Liver (tissue), 9 donors: ENCODE results near the gene ITPK1. TPM values are rescaled to one million over a fixed set of nuclear protein-coding genes. Genes with fewer than 3 reads are reported as not detected.

Source experiments
- DNase-seq: peaks from one replicate; pipeline ENCODE4 v3.0.0-alpha.2; 2017; ENCODE audit warnings: low spot score
- H3K27ac ChIP-seq, 2 donors: one replicate each; pipeline ENCODE4 v1.7.0; 2013; ENCODE audit warnings: inconsistent platforms in 2 of 2, low read length in 2 of 2, control low read depth in 1 of 2, low read depth in 1 of 2, mild to moderate bottlenecking in 1 of 2
- H3K27me3 ChIP-seq, 4 donors: one replicate each; pipeline versions ENCODE4 v1.6.1 to v1.7.0; 2013; ENCODE audit warnings: low read length in 3 of 4, inconsistent platforms in 1 of 4, mild to moderate bottlenecking in 1 of 4, moderate library complexity in 1 of 4; ENCODE audit not compliant: control insufficient read depth in 4 of 4, insufficient read depth in 4 of 4
- H3K36me3 ChIP-seq, 4 donors: one replicate each; pipeline versions ENCODE4 v1.6.1 to v1.7.0; 2013; ENCODE audit warnings: low read length in 3 of 4, mild to moderate bottlenecking in 3 of 4, low read depth in 1 of 4, moderate library complexity in 1 of 4; ENCODE audit not compliant: control insufficient read depth in 4 of 4, insufficient read depth in 3 of 4
- H3K4me1 ChIP-seq, 4 donors: one replicate each; pipeline versions ENCODE4 v1.6.1 to v1.7.0; 2013; ENCODE audit warnings: low read length in 3 of 4, mild to moderate bottlenecking in 3 of 4, moderate library complexity in 1 of 4; ENCODE audit not compliant: control insufficient read depth in 4 of 4, insufficient read depth in 4 of 4
- H3K4me3 ChIP-seq, 3 donors: one replicate each; pipeline versions ENCODE4 v1.6.1 to v1.7.0; 2013; ENCODE audit warnings: low read length in 3 of 3, control low read depth in 1 of 3, low read depth in 1 of 3, mild to moderate bottlenecking in 1 of 3
- H3K9ac ChIP-seq, 2 donors: one replicate each; pipeline ENCODE4 v1.7.0; 2013; ENCODE audit warnings: low read length in 2 of 2, mild to moderate bottlenecking in 2 of 2, moderate library complexity in 2 of 2, control low read depth in 1 of 2, low read depth in 1 of 2
- H3K9me3 ChIP-seq, 4 donors: one replicate each; pipeline versions ENCODE4 v1.6.1 to v1.7.0; 2013; ENCODE audit warnings: low read length in 3 of 4; ENCODE audit not compliant: control insufficient read depth in 4 of 4
- EGR1 ChIP-seq, 2 donors: IDR thresholded peaks; 2 replicates each; pipeline ENCODE4 v1.6.1; 2016 to 2018; ENCODE audit warnings: antibody characterized with exemption in 2 of 2, low read depth in 2 of 2
- FOXA1 ChIP-seq: IDR thresholded peaks from 2 replicates; pipeline ENCODE4 v1.6.1; 2016; ENCODE audit warnings: antibody characterized with exemption
- FOXA2 ChIP-seq: IDR thresholded peaks from 2 replicates; pipeline ENCODE4 v1.6.1; 2016; ENCODE audit warnings: antibody characterized with exemption
- GABPA ChIP-seq, 2 donors: IDR thresholded peaks in 1 of 2; conservative IDR thresholded peaks in 1 of 2; 2 replicates each; pipeline ENCODE4 v1.6.1; 2016; ENCODE audit warnings: antibody characterized with exemption in 2 of 2, mild to moderate bottlenecking in 1 of 2, moderate library complexity in 1 of 2
- HNF4G ChIP-seq: IDR thresholded peaks from 2 replicates; pipeline ENCODE4 v1.6.1; 2016; ENCODE audit warnings: antibody characterized with exemption
- JUND ChIP-seq, 2 donors: IDR thresholded peaks; 2 replicates each; pipeline ENCODE4 v1.6.1; 2016; ENCODE audit warnings: antibody characterized with exemption in 2 of 2
- NR2F2 ChIP-seq: IDR thresholded peaks from 2 replicates; pipeline ENCODE4 v1.6.1; 2016; ENCODE audit warnings: antibody characterized with exemption
- RAD21 ChIP-seq, 2 donors: IDR thresholded peaks; 2 replicates each; pipeline ENCODE4 v1.6.1; 2016; ENCODE audit warnings: antibody characterized with exemption in 2 of 2, mild to moderate bottlenecking in 2 of 2
- RXRA ChIP-seq, 2 donors: IDR thresholded peaks; 2 replicates each; pipeline ENCODE4 v1.6.1; 2017 to 2018; ENCODE audit warnings: antibody characterized with exemption in 2 of 2, mild to moderate bottlenecking in 1 of 2
- SP1 ChIP-seq: IDR thresholded peaks from 2 replicates; pipeline ENCODE4 v1.6.1; 2018; ENCODE audit warnings: antibody characterized with exemption, mild to moderate bottlenecking
- YY1 ChIP-seq: IDR thresholded peaks from 2 replicates; pipeline ENCODE4 v1.6.1; 2016; ENCODE audit warnings: antibody characterized with exemption, mild to moderate bottlenecking
- WGBS: extraction: QIAGEN DNeasy Blood & Tissue Kit; methylation state at CpG from one replicate; pipeline ENCODE4 v1.1.7; 2013; 5-methylcytosine and 5-hydroxymethylcytosine counted together
- polyA plus RNA-seq, 2 donors: library from polyadenylated mRNA; stranded (reverse) in 1 of 2; unstranded in 1 of 2; fragments of 200-250 nt in 1 of 2; fragments of >200 nt in 1 of 2; fragmentation: Nextera tagmentation in 1 of 2; extraction: Ambion mirVana in 1 of 2; gene quantifications; one replicate each; pipeline versions ENCODE4 v1.2.1 to v1.2.3, GENCODE V29; 2013 to 2015
- total RNA-seq, 2 donors: library from RNA; depleted of rRNA; stranded (reverse); fragments of >200 nt; gene quantifications; one replicate each; pipeline ENCODE4 v1.2.3, GENCODE V29; 2014
- TF ChIP-seq, protein P1 (sequence below): IDR thresholded peaks from 2 replicates; pipeline ENCODE4 v1.6.1; 2016; ENCODE audit warnings: antibody characterized with exemption
- TF ChIP-seq, protein P2 (sequence below): IDR thresholded peaks from 2 replicates; pipeline ENCODE4 v1.6.1; 2016; ENCODE audit warnings: antibody characterized with exemption
- TF ChIP-seq, protein P3 (sequence below): IDR thresholded peaks from 2 replicates; pipeline ENCODE4 v1.6.1; 2016; ENCODE audit warnings: antibody characterized with exemption
- TF ChIP-seq, protein P4 (sequence below): IDR thresholded peaks from 2 replicates; pipeline ENCODE4 v1.6.1; 2016; ENCODE audit warnings: antibody characterized with exemption, mild to moderate bottlenecking
- TF ChIP-seq, protein P5 (sequence below): fragments of 150-350 bp; IDR thresholded peaks from 2 replicates; pipeline ENCODE4 v1.5.1; 2017; ENCODE audit warnings: improper control_type of control experiment, low read depth, low read length; ENCODE audit not compliant: missing input control
- donor health status: healthy.
- donor health status: healthy.
- donor health status: healthy.
- donor health status: healthy.
- donor health status: healthy.

The ITPK1 gene
- total and polyA plus RNA-seq, 4 donors = 9.0 to 41.2 (median 20.4) TPM

DNA sequence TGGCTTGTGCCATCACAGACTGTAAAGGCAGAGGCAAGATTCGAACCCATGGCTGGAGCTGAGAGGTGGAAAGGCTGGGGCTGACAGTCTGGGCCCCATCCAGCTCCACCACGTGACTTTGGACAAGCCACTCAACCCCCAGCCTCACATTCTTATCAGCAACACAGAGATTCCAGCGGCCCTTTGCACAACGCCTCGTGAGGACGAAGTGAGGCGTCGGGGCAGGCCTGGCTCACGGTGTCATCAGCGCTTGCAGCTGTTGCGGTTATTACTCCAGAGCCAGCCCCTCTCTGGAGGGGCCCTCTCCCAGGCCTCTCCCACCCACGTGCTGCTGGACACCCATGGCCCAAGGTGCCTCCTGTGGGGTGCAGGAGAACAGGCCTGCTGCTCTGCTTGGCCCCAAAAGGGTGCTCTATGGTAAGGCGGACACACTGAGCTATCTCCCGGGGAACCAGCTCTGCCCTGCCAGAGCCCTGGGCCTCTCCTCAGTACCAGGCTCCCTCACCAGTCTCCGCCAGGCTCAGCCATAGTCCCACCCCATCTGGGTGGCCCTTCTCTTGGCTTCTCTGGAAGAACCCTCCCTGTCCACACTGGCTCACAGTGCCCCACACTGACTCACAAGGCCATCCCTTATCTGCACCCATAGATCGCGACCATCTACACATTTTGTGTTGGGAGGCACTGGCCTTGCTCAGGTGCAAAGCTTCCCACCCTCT, 171.7 kb downstream of the ITPK1 start:
- H3K36me3 ChIP-seq = peaks cover 0 to 29% (median 7%) of the 10 kb centered on the region in 4 donors
- DNase-seq = no peak
- WGBS = 94% methylated on average over 17 of the region's 17 CpGs

DNA sequence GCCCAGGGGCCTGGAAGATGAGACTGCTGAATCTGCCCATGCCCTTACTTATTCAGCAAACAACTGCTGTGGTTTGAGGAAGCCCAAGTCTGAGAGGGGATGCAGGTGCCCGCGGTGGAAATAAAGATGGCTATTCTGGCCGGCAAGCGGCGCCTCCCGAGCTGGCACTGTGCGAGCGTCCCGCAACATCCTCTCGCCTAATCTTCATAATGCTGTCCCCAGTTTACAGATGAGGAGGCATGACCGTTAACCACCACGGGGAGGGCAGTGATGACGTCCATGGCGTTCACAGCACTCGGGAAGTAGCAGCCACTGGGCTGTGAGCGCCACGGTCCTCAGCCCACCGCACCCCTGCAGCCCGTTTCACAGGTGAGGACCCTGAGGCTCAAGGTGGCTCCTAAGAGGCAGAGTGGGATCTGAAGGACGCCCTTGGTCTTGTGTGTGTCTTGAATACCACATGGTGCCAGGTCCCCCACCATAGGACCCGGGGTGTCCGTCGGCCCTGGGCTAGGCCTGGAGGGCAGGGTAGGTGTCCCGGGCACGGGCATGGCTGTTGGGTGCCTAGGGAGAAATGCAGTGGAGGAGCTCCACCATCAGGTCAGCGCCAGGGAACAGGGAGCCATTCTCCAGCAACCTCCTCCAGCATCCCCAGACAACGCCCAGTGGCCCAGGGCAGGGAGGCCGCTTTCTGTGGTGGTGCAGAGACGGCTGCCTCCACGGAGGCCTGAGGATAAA, 172.6 kb downstream of the ITPK1 start:
- Histone ChIP-seq H3K9ac (no peak overlapping the region), H3K4me3 (no peak overlapping the region), H3K9me3 (no peaks in the 10 kb centered on the region), H3K27me3 (no peaks in the 10 kb centered on the region), H3K27ac (no peak overlapping the region), H3K4me1 (peaks cover 4 to 27% (median 21%) of the 10 kb centered on the region in 4 donors), H3K36me3 (peaks cover 0 to 29% (median 7%) of the 10 kb centered on the region in 4 donors)
- TF ChIP-seq SP1 (no peak), FOXA2 (no peak), YY1 (no peak), HNF4G (no peak), FOXA1 (no peak), RXRA (IDR thresholded peaks at IDR 0.05) (no peak)
- TF ChIP-seq, protein P1, sequence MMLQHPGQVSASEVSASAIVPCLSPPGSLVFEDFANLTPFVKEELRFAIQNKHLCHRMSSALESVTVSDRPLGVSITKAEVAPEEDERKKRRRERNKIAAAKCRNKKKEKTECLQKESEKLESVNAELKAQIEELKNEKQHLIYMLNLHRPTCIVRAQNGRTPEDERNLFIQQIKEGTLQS = no peak
- TF ChIP-seq, protein P2, sequence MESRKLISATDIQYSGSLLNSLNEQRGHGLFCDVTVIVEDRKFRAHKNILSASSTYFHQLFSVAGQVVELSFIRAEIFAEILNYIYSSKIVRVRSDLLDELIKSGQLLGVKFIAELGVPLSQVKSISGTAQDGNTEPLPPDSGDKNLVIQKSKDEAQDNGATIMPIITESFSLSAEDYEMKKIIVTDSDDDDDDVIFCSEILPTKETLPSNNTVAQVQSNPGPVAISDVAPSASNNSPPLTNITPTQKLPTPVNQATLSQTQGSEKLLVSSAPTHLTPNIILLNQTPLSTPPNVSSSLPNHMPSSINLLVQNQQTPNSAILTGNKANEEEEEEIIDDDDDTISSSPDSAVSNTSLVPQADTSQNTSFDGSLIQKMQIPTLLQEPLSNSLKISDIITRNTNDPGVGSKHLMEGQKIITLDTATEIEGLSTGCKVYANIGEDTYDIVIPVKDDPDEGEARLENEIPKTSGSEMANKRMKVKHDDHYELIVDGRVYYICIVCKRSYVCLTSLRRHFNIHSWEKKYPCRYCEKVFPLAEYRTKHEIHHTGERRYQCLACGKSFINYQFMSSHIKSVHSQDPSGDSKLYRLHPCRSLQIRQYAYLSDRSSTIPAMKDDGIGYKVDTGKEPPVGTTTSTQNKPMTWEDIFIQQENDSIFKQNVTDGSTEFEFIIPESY = no peak
- TF ChIP-seq, protein P3, sequence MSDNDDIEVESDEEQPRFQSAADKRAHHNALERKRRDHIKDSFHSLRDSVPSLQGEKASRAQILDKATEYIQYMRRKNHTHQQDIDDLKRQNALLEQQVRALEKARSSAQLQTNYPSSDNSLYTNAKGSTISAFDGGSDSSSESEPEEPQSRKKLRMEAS = no peak
- WGBS = 97% methylated on average over 30 of the region's 30 CpGs
- DNase-seq = no peak

More for the DNA sequence above, 171.7 kb downstream of the ITPK1 start:
- no peak overlapping the region for H3K27ac ChIP-seq
- H3K9me3 ChIP-seq = no peaks in the 10 kb centered on the region
- TF ChIP-seq HNF4G = no peak
- H3K27me3 ChIP-seq = no peaks in the 10 kb centered on the region
- H3K4me1 ChIP-seq = peaks cover 4 to 27% (median 21%) of the 10 kb centered on the region in 4 donors
- no peak overlapping the region for H3K4me3 ChIP-seq
- H3K9ac ChIP-seq = no peak overlapping the region

DNA sequence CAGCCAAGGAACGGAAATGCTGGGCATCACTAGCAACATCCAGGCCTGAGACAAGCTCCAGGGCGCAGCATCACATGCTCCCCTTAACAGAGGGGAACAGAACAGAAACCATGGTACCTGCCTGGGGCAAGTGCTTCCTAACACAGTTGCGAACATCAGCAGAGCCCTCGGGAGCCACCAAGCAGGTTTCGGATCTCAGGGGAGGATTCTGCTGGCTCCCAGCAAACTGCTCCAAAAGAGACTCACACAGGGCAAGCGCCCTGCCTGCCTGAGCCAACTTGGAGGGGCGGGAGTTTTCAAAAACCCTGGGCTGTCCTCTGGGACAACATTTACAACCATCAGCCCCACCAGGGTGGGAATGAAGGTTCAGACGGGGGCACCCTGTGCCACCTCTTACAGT, 173.1 kb downstream of the ITPK1 start:
- no peaks in the 10 kb centered on the region for H3K27me3 ChIP-seq
- H3K27ac ChIP-seq = no peak overlapping the region
- H3K9ac ChIP-seq = no peak overlapping the region
- peaks cover 0 to 29% (median 7%) of the 10 kb centered on the region in 4 donors for H3K36me3 ChIP-seq
- WGBS = 96% methylated on average over 8 of the region's 8 CpGs
- DNase-seq = no peak
- peaks cover 4 to 27% (median 21%) of the 10 kb centered on the region in 4 donors for H3K4me1 ChIP-seq
- H3K9me3 ChIP-seq = no peaks in the 10 kb centered on the region
- H3K4me3 ChIP-seq = no peak overlapping the region
- TF ChIP-seq FOXA1 = no peak
- TF ChIP-seq, protein P3 = no peak
- no peak for TF ChIP-seq NR2F2
- no peak for TF ChIP-seq JUND (IDR thresholded peaks at IDR 0.05)
- TF ChIP-seq, protein P4, sequence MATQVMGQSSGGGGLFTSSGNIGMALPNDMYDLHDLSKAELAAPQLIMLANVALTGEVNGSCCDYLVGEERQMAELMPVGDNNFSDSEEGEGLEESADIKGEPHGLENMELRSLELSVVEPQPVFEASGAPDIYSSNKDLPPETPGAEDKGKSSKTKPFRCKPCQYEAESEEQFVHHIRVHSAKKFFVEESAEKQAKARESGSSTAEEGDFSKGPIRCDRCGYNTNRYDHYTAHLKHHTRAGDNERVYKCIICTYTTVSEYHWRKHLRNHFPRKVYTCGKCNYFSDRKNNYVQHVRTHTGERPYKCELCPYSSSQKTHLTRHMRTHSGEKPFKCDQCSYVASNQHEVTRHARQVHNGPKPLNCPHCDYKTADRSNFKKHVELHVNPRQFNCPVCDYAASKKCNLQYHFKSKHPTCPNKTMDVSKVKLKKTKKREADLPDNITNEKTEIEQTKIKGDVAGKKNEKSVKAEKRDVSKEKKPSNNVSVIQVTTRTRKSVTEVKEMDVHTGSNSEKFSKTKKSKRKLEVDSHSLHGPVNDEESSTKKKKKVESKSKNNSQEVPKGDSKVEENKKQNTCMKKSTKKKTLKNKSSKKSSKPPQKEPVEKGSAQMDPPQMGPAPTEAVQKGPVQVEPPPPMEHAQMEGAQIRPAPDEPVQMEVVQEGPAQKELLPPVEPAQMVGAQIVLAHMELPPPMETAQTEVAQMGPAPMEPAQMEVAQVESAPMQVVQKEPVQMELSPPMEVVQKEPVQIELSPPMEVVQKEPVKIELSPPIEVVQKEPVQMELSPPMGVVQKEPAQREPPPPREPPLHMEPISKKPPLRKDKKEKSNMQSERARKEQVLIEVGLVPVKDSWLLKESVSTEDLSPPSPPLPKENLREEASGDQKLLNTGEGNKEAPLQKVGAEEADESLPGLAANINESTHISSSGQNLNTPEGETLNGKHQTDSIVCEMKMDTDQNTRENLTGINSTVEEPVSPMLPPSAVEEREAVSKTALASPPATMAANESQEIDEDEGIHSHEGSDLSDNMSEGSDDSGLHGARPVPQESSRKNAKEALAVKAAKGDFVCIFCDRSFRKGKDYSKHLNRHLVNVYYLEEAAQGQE = no peak
- no peak for TF ChIP-seq YY1
- no peak for TF ChIP-seq HNF4G
- TF ChIP-seq RAD21 (IDR thresholded peaks at IDR 0.05) = no peak
- TF ChIP-seq EGR1 (IDR thresholded peaks at IDR 0.05; ENCODE audit: low read depth in 2 of 2) = no peak
- no peak for TF ChIP-seq RXRA (IDR thresholded peaks at IDR 0.05)
- TF ChIP-seq SP1 = no peak
- TF ChIP-seq, protein P5, sequence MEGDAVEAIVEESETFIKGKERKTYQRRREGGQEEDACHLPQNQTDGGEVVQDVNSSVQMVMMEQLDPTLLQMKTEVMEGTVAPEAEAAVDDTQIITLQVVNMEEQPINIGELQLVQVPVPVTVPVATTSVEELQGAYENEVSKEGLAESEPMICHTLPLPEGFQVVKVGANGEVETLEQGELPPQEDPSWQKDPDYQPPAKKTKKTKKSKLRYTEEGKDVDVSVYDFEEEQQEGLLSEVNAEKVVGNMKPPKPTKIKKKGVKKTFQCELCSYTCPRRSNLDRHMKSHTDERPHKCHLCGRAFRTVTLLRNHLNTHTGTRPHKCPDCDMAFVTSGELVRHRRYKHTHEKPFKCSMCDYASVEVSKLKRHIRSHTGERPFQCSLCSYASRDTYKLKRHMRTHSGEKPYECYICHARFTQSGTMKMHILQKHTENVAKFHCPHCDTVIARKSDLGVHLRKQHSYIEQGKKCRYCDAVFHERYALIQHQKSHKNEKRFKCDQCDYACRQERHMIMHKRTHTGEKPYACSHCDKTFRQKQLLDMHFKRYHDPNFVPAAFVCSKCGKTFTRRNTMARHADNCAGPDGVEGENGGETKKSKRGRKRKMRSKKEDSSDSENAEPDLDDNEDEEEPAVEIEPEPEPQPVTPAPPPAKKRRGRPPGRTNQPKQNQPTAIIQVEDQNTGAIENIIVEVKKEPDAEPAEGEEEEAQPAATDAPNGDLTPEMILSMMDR = no peak
- no peak for TF ChIP-seq GABPA (IDR thresholded peaks at IDR 0.05 in 1 of 2, conservative IDR thresholded peaks at IDR 0.05 in 1 of 2)
- TF ChIP-seq, protein P1 = no peak
